HG03432 (cell line): ENCODE measurements around the gene SARM1.
"Not testable (repeated sequence)": the region's sequence is repeated elsewhere in the genome, so short reads cannot be mapped to it uniquely, and the experiment has no call there.

Experiments used
- ATAC-seq: cut with Tn5 transposase; IDR thresholded peaks from one replicate; pipeline ENCODE4 v1.9.1; 2021; ENCODE audit warnings: mild to moderate bottlenecking, moderate library complexity; ENCODE audit not compliant: unreplicated experiment

SARM1 gene

GRCh38 chr17:28371245-28372202 is at the start of gene SARM1:
TSS of gene SARM1 (plus strand) at chr17:28371694. CDS start at chr17:28372033, 339 bp downstream.
- ATAC-seq, result peak; percentile 84

GRCh38 chr17:28324267-28324745 is 47.2 kb upstream of the SARM1 start:
- no peak for ATAC-seq

DNA sequence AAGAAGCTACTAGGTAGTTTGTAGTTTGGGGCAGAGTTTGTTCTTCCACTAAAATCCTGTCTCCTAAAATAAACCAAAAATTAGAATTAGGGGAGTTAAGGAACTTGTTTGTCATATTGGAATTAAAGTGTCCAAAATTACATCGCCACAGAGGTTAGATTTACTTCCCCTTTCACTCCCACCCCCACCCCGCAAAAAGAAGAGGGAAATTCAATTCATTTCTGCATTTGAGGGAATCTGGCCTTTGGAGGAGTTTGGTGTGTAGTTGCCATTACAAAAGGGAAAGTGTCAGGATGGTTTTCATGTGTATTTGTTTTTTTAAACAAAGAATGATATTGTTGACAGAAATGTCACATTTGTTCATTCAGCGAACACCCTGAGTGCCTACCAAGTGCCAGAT is 46.7 kb upstream of the SARM1 start:
- no peak for ATAC-seq

DNA sequence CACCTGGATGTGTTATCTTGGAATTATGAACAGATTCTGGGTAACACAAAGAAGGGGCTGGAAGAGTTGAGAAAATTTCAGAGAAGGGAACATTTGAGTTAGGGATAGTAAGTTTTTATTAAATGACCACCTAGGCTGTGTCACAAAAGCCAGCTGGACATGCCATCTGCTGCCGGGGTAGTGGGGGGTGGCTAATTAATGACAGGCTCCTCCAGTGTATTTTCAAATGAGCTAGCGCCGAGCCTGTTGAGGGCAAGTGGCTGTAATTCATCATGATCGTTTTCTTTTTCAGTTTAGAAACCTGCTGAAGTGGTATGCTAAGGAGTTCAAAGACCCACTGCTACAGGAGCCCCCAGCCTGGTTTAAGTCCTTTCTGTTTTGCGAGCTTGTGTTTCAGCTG is 46.3 kb upstream of the SARM1 start:
- no peak for ATAC-seq

- ATAC-seq, result no peak
Measured at GRCh38 chr17:28326114-28326513, 45.4 kb upstream of the SARM1 start.

DNA sequence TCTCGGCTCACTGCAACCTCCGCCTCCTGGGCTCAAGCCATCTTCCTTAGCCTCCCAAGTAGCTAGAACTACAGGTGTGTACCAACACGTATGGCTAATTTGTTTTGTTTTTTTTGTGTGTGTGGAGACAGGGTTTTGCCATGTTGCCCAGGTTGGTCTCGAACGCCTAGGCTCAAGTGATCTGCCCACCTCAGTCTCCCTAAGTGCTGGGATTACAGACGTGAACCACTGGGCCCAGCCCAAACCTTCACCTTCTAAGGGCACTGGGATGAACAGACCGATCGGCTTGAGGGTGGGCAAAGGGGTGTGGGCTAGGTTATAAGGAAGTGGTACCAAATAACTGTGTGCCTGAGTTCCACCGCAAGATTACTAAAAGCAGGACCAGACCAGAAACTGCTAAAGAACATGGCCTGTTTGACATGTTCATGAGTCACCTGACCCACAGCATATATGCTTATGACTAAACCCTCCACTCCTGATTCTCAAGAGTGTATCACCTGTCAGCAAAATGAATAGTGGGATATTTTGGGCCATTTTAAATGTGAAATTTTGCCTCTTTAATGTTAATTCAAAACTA is 44.4 kb upstream of the SARM1 start:
- ATAC-seq, result no peak

DNA sequence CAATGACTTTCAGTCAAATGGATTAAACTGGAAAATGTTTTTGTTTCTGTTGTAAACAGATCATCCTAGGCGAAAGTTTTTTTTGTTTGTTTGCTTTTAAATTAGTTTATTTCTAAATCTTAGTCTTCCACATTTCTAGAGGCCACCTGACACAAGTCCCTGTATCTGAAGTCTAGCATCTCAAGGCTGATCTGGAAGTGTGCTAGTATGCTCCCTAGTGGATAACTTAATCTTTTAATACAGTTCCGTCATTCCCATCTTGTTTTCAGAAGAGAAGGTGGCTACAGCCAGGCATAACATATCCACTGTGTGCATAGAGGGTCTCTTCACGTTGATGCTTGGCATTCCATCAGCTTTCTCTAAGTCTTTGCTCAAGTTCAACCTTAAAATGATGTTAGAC is 43.8 kb upstream of the SARM1 start:
- ATAC-seq, result no peak

DNA sequence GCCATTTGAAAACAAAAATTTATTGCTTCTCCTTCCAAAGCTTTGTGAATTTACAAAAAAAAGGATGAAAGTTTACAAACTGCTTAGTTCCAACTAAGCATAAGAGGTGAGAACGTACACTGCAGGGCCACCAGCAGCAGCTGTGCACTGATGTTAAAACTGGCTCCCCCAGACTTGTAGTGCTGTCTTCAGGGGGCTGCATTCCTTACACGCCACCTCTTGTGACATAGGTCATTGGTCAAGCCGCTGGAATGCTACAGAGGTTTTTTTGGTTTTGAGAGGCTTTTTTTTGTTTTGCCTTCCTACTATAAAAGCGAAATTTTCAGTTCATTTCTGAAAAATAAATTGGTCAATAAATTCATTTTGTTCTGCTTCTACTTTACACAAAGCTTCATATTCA is 43.2 kb upstream of the SARM1 start:
- no peak for ATAC-seq

GRCh38 chr17:28330671-28331070 is 40.8 kb upstream of the SARM1 start:
- ATAC-seq, result no peak

DNA sequence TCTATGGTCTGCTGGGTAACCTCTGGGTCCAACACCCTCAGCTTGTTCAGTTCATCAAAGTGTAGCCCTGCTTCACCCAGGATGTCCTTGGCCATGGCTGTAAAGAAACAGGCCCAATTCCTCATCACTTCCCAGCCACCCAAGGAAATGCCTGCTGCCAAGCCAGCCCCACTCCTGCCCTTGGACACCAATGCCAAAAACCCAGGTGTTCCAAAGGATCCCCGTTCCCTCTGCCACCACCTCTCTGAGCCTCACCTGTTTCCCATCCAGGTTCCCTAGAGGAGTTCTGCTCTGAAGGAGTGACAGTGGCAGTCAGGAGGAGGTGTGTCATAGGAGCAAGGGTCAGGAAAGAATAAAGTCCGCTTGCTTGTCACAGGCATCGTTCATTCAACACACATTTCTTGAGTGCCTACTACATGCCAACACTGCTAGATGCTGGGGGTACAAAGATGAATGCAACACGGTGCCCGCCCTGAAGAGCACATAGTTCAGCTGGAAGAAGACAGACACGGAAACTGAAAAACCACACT is 39.5 kb upstream of the SARM1 start:
- ATAC-seq, result no peak

DNA sequence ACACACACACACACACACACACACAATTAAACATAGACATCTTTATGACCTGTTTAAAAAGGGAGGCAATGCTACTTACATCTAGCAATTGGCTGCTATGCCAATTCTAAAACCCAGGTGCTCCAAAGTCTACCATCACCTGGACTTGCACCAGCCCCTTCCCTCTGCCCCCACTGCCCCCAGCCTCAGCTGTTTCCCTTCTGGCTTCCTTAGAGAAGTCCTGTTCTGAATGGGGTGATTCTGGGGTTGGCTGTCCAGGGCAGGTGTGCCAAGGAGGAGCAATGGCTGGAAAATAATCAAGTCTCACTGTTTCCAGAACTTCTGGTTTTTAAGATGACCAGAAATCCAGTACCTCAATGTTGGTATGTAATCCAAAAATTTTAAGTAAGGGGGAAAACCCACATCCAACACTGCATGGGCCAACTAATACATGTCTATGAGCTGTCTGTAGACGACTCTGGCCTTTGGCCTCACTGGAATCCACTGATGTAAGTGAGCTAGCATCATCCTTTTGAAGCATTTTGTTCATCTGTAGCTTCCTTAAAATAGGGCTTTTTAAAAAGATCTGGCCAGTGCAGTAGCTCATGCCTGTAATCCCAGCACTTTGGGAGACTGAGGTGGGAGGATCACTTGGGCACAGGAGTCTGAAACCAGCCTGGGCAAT is 38.3 kb upstream of the SARM1 start:
- no peak for ATAC-seq

DNA sequence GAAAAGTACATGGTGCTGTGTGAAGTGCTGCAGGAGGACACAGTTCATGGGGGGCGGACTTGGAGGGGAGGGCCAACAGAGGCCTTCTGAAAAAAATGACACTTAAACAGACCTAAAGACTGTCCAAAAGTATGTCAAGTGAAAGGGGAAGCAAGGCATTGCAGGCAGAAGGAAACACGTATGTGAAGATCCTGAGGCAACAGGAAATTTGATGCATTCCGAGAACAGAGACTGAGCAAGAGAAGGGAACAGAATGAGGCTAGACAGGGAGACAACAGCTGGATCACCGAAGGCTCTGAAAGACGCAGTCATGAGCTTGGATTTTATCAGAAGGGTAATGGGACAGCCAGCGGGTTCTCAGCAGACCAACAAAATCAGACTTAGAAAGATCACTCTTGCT is 37.3 kb upstream of the SARM1 start:
- ATAC-seq, result no peak

DNA sequence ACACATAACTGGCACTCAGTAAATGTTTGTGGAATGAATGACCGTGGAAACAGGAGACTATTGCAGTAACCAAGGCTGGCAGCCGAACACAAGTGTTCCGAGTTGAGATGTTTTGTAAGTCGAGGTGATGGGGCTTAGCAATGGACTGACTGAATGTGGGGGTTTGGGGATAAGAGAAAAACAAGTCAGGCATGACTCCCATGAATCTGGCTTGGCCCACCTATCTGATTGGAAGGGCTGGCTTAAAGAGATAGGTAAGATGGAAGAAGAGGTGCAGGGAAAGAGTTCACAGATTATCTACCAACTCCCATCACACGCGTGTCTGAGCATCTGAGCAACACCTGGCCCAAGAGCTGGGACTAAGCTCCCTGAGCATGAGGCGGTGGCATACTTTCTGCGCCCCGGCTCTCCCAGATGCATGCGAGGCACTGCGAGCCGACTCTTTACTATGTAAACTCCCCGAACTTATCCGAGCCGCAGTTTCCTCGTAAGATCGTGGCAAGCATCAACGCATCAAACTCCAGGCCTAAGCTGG is 36.8 kb upstream of the SARM1 start:
- ATAC-seq, result no peak

- ATAC-seq, result peak; percentile 94
Measured at GRCh38 chr17:28335201-28335958, 36.1 kb upstream of the SARM1 start, which contains the start of the genes IFT20 and TNFAIP1. TSS of gene IFT20 (minus strand) at chr17:28335472. CDS start at chr17:28331985, 3,487 bp downstream. TSS of gene TNFAIP1 (plus strand) at chr17:28335761. CDS start at chr17:28339522, 3,761 bp downstream.

- ATAC-seq, result no peak
Measured at GRCh38 chr17:28335959-28336871, 35.3 kb upstream of the SARM1 start.

GRCh38 chr17:28338056-28338768 is 33.3 kb upstream of the SARM1 start:
- no peak for ATAC-seq

GRCh38 chr17:28338769-28339212 is 32.7 kb upstream of the SARM1 start:
- not testable (repeated sequence) for ATAC-seq

- no peak for ATAC-seq
Measured at GRCh38 chr17:28339431-28339830, 32.1 kb upstream of the SARM1 start.
